NOMO-1 treated with DMSO at 0.1 percent for 48 hours (cell line): Measurements from ENCODE around the gene DNLZ.
"Not testable (repeated sequence)": the region's sequence is repeated elsewhere in the genome, so short reads cannot be mapped to it uniquely, and the experiment has no call there.

ENCODE experiments used
- DNase-seq: peaks from one replicate; lab custom pipeline; 2025; ENCODE audit not compliant: unreplicated experiment; lab: John Stamatoyannopoulos, UW

The DNLZ gene

DNA sequence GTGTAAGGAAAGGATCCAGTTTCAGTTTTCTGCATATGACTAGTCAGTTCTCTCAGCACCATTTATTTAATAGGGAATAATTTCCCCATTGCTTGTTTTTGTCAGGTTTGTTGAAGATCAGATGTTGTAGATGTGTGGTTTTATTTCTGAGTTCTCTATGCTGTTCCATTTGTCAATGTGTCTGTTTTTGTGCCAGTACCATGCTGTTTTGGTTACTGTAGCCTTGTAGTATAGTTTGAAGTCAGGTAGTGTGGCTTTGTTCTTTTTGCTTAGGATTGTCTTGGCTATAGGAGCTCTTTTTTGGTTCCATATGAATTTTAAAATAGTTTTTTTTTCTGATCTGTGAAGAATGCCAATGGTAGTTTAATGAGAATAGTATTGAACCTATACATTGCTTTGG, 42.6 kb downstream of the DNLZ start:
- DNase-seq = not testable (repeated sequence)

DNA sequence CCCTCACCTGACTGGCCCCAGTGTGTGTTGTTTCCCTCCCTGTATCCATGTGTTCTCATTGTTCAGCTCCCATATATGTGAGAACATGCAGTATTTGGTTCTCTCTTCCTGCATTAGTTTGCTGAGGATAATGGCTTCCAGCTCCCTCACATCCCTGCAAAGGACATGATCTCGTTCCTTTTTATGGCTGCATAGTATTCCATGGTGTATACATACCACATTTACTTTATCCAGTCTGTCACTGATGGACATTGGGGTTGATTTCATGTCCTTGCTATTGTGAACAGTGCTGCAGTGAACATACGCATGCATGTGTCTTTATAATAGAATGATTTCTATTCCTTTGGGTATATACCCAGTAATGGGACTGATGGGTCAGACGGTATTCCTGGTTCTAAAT, 43.6 kb downstream of the DNLZ start:
- DNase-seq = not testable (repeated sequence)

DNA sequence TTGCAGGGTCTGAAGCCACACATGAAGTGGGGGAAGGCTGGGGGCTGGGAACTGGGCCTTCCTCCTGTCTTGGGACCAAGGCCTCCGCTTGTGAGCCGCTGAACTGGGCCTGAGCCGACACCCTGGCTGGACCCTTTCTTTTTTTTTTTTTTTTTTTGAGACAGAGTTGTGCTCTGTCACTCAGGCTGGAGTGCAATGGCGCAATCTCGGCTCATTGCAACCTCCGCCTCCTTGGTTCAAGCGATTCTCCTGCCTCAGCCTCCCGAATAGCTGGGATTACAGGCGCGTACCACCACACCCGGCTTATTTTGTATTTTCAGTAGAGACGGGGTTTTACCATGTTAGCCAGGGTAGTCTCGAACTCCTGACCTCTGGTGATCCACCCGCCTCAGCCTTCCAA, 44.3 kb downstream of the DNLZ start:
- DNase-seq = not testable (repeated sequence)

DNA sequence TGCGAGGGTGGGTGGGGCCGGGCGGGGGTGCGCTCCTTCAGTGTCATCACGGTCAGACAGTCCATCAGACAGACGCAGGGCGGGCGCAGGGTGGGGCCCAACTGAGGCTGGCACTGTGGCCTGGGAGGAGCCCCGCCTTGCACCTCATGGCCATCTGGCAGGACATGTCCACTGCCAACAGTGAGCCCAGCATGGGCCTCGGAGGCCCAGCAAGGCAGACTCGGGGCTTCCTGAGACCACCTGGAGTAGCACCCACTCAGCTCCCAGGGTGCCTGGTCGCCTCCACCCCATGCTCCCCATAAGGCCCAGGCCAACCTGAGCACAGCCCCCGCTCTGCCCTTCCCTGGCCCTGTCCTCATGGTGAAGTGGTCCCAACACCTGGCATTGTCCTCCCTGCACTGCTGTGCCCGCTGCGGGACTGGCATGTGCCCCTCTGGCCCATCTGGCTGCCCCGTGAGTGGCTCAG, 44.7 kb downstream of the DNLZ start:
- no peak for DNase-seq

DNA sequence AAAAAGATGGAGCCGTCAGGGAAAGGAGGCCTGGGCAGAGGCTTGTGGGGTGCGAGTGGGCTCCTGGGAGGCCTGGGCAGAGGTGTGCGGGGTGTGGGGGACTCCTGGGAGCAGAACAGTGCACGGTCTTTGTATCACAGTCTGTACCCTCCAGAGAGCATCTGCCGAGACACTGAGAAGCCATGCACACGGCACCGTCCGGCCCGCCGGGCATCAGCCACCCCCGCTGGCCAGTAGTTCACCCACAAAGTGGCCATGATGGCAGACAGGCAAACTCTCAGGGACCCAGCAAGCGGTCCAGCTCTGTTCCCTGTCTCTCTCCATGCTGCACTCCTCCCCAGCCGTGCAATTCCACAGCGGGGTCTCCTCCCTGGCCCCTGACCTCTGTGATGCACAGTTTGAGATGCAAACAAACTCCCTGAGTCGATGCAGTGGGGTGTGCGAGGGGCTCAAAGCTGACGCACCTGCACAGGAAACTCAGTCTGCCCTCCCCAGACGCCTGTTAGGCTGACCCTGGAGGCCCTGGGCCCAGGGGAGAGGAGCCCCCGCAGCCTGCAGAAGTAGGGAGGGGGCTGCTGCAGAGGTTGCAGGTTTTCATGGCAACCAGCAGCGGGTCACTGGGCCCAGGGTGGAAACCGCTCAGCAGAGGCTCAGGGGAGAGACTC, 45.3 kb downstream of the DNLZ start:
- DNase-seq = no peak

DNA sequence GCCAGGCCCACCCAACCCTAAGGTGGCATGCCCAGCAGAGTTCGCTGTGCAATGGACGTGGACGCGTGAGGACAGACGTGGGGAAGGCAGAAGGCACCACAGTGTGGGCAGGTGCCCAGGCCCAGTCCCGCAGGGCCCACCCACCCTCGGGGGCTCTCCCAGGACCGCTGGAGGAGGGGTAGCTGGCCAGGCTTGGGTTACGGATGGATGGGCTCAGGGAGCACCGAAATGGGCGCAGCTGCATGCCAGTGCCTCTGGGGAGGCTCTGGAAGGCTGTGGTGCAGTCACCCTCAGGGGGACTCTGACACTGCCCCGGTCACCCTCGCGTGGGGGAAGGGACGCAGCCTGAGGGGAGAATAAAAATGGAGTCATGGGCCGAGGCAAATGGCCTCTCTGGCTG, 45.8 kb downstream of the DNLZ start:
- DNase-seq = no peak

DNA sequence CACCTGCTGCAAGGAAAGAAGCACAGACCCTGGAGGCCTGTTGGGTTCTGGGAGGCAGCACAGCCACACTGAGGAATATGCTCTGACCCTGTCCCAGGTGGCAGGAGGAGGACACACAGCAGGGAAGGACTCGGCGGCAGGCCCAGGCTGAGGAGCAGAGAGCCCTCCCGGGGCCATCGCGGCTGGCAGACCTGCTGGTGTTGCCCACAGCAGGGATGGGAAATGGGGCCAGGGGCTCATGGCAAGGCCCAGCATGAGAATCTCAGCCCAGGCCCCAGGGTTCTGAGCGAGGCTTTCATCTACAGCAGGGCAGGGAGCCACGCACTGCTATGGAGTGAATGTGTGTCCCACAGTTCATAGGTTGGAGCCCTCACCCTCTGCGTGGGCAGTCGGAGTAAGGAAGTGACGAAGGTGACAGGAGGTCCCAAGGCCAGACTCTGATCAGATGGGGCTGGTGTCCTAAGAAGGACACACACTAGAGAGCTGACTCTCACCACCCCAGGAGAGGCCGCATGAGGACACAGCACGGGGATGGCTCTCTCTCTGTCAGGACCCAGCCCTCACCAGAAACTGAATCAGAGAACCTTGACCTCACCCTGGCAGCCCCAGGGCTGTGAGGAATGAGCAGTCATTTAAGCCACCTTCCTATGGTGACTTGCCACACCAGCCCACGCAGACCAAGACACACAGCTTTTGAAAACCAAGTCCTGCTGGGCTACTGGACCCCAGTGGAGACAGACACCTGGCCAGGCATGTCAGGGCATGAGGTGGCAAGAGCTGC, 46.5 kb downstream of the DNLZ start:
- no peak for DNase-seq

DNA sequence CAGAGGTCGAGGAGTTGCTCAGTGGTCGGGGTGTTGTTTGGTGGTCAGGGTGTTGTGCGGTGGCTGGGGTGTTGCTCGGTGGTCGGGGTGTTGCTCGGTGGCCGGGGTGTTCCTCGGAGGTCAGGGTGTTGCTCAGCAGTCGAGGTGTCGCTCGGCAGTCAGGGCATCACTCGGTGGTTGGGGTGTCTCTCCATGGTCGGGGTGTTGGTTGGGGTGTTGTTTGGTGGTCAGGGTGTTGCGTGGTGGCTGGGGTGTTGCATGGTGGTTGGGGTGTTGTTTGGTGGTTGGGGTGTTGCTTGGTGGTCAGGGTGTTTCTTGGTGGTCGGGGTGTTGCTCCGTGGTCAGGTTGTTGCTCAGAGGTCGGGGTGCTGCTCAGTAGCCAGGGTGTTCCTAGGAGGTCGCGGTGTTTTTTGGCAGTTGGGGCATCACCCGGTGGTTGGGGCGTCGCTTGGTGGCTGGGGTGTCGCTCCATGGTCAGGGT, 47.2 kb downstream of the DNLZ start:
- DNase-seq = no peak

DNA sequence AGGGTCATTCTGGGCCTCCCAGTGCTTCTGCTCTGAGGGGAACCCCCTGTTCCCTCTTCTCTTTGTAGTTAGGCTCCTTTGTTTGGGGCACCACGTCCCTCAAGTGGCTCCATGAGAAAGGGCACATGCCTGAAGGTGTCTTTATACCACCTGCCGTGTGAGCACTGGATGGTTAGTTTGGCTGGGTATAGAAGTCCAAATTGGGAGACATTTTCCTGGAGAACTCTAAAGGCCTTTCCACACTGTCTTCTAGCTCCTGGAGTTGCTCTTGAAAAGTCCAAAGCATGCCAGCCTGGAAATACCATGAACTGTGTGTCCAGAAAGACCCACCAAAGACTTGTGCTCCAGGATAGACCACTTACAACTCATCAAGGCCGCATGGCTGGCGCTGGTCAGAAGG, 48.6 kb downstream of the DNLZ start:
- DNase-seq = no peak

DNA sequence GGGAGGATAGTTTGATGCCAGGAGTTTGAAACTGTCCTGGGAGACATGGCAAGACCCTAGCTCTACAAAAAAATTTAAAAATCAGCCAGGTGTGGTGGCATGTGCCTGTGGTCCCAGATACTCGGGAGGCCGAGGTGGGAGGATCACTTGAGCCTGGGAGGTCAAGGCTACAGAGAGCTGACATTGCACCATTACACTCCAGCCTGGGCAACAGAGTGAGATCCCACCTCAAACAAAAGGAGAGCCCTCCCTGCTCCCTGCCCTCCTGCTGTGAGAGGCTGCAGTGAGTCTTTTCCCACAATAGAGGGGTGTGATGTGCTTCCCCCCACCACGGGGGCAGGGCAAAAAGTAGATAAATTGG, 49.5 kb downstream of the DNLZ start:
- no peak for DNase-seq

DNA sequence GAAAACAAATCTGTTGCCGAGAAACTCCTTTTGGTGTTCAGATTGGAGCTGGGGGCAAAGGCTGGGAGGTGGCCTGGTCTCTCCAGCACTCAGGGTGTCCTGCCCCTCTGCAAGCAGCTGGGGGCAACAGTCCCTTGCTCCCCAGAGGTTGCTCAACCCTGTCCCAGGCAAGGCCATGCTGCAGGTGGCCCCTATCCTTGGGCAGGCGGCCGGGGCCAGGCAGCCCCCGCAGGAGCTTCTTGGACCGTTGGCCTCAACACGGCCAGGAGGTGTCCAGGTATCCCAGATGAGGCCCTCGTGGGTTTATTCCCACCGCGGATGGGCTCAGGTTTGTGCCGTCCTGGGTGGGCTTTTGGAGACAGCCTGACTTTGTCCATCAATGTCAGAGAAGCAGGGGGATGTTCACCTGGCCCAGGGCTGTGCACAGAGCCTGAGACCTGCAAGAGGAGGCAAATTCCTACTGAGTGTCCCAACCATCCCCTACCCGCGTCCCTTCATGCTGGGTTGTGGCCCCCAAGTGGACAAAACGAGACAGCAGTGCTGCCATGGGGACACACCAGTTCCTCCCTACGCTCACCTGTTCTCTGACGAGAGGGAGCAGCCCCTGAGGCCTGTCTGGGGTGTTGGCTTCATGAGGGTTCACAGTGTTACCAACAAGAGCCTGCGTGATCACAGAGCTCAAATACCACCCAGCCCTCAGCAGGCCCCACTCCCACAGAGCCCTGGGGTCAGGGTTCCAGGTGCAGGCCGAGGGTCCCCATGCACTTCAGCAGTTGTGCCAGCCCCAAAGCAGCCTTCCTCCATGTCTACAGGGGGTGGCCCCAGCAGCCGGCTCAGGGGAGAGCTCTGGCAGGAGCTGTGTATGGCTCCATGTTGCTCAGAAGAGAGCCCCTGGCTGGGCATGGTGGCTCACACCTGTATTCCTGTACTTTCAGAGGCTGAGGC, 50.2 kb downstream of the DNLZ start:
- no peak for DNase-seq

DNA sequence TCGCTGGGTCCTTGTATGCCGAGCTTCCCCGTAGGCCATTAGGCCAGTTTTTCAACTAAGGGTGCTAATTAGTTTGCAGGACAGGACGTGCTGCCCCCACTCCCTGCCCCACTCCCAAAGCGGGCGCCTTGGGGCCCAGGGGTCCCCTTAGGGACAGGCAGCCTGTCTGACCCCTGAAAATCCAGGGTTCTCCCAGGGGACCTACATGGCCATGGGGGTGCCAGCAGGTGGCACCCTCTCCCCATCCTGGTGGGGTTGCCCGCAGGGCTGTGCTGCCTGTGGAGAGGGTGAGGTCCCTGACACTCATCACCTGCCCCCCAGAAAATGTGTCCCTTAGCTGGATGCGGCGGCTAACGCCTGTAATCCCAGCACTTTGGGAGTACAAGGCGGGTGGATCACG, 51.1 kb downstream of the DNLZ start:
- DNase-seq = peak; percentile 22

DNA sequence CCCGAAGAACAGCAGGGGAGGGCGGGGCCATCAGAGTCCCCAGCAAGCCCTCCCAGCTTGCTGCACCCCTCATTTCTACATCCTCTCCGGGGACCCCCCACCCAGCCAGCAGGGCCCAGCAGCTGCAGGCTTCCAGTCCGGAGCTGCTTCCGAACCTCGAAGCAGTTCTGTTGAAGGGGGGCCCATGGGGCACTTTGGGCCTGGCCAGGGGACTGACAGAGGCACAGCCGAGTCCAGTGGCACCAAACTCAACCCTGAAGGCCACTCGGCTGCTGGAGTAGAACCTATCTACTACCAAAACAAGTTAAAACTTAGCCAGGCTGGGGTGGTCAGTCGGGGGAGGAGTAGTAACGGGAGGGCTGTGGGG, 51.6 kb downstream of the DNLZ start:
- no peak for DNase-seq

DNA sequence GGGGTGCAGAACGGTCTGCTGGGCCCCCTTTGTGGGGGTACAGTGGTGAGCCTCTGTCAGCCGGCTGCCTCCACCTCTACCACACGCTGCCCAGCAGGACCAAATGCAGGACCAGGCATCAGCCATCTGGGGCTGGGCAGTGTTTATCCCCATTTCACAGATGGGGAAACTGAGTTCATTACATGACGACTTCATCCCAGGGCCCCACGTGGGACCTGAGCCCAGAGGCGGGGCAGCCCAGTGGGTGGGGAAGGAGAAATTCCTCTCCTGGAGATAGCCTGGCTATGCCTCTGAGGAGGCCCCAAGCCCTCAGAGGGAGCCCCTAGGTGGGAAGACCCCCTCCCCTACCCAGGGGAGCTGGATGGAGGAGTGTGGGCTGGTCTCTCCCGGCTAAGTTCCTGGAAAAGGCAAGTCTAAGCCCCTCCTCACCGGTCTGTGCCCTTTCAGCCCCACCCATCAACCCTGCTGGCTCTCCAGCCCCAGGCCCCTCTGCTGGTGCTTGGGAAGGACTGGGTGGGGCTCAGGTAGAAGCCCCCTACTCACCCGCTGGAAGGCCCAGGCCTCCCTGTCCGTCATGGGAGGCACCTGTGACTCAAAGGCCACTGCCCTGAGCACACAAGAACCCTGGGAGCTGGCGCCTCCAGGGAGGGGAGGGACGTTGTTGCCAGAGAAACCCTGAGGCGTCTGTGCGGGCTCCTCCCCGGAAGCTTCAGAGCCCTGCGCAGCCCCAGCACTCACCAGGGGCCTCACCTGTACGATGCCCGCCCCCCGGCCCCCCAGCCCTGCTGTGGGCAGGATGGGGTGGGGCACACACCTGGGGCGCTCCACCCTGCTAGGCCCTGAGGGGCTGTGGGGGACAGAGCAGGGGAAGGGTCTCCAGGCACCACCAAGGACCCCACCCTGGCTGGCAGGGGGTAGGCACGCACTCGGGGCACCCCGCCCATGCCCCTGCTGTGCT, 52.2 kb downstream of the DNLZ start:
- DNase-seq = no peak

DNA sequence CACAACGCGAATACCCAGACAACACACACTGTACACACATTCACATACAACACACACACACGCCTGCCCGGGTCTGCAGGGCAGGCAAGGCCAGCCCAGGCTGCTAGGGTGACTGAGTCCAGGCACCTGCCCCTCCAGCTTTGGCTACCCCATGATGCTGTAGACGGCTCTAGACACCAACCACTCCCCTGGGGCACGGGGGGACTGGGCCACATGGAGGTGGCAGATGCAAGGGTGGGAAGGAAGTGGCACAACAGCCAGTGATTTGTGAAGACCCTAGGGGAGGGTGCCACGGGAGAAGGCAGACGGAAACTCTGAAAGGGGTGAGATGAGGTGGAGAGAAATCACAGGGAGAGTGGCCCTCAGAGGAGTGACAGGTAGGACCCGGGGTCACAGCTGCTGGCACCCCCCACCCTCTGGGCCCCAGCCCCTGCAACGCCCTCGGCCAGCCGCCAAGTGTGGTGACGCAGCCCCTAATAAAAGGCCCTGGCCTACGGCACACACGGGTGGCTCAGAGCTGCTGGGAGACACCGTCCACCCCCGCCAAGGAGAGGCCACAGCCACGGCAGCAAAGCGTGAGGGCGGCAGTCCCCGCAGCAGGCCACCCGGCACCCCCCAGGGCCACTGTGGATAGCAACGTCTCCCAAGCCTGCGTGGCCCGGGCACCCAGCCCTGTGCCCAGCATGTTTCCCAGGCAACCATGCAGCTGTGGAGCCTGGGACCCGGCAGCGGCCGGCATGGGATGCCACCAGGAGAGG, 53.1 kb downstream of the DNLZ start:
- no peak for DNase-seq

DNA sequence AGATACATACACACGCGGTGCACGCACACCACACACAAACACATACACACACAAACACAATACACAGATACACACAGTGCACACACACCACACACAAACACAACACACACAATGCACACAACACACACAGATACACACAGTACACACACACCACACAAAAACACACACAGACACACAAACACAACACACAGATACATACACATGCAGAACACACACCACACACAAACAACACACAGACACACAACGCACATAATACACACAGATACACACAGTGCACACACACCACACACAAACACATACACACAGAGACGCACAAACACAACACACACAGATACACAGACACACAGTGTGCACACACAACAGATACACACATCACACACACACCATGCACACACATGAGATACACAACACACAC, 53.7 kb downstream of the DNLZ start:
- DNase-seq = no peak
